Cortex of kidney (tissue), 1 donor: ENCODE data around the gene ANXA6.

Source experiments
- DNase-seq: peaks from one replicate; lab custom pipeline; 2025; lab: John Stamatoyannopoulos, UW

ANXA6 gene

GRCh38 chr5:151130235-151130921 is 27.2 kb downstream of the ANXA6 start:
- no peak for DNase-seq

- DNase-seq: no peak
These were observed 28.8 kb downstream of the ANXA6 start for GRCh38 chr5:151128817-151129216.

- DNase-seq: no peak
These were observed 29.7 kb downstream of the ANXA6 start for GRCh38 chr5:151127926-151128325.

GRCh38 chr5:151126199-151126645 is 31.4 kb downstream of the ANXA6 start:
- DNase-seq: no peak

GRCh38 chr5:151125421-151125820 is 32.2 kb downstream of the ANXA6 start:
- DNase-seq: no peak

GRCh38 chr5:151123897-151124751 is 33.5 kb downstream of the ANXA6 start:
- DNase-seq: no peak

GRCh38 chr5:151122828-151123227 is 34.8 kb downstream of the ANXA6 start:
- no peak for DNase-seq

- DNase-seq: no peak
These were observed 35.9 kb downstream of the ANXA6 start for GRCh38 chr5:151121665-151122064.

- DNase-seq: no peak
These were observed 36.5 kb downstream of the ANXA6 start for GRCh38 chr5:151121095-151121494.

GRCh38 chr5:151118913-151119575 is 38.5 kb downstream of the ANXA6 start:
- DNase-seq: no peak

GRCh38 chr5:151115272-151115905 is 42.2 kb downstream of the ANXA6 start:
- no peak for DNase-seq

- DNase-seq: no peak
These were observed 43.9 kb downstream of the ANXA6 start for GRCh38 chr5:151113651-151114050.

GRCh38 chr5:151110992-151111391 is 46.6 kb downstream of the ANXA6 start:
- no peak for DNase-seq

GRCh38 chr5:151110122-151110681 is 47.4 kb downstream of the ANXA6 start:
- DNase-seq: no peak

- DNase-seq: no peak
These were observed 49.0 kb downstream of the ANXA6 start for GRCh38 chr5:151108566-151108965.

- no peak for DNase-seq
These were observed 49.6 kb downstream of the ANXA6 start for GRCh38 chr5:151107738-151108520.

- no peak for DNase-seq
These were observed 50.5 kb downstream of the ANXA6 start for GRCh38 chr5:151107084-151107483.

- no peak for DNase-seq
These were observed 51.1 kb downstream of the ANXA6 start for GRCh38 chr5:151106509-151106908.

- no peak for DNase-seq
These were observed 51.5 kb downstream of the ANXA6 start for GRCh38 chr5:151106043-151106442.

- no peak for DNase-seq
These were observed 52.0 kb downstream of the ANXA6 start for GRCh38 chr5:151105561-151105960.

GRCh38 chr5:151104795-151105194 is 52.8 kb downstream of the ANXA6 start:
- no peak for DNase-seq
